ENCODE results near the gene AASS.

GRCh38 chr7:122143376-122143750 lies 686 bp downstream of the AASS start:
- no peak for TF ChIP-seq REST (IDR thresholded peaks at IDR 0.05)
- TF ChIP-seq EP300 (IDR thresholded peaks at IDR 0.05), result no peak
- TF ChIP-seq POLR2A (IDR thresholded peaks at IDR 0.05; ENCODE audit: low read length), result no peak
- no peak for TF ChIP-seq CTCF (IDR thresholded peaks at IDR 0.05)
- TF ChIP-seq RAD21 (conservative IDR thresholded peaks at IDR 0.05 in 1 of 2, IDR thresholded peaks at IDR 0.05 in 1 of 2), result no peak
- TF ChIP-seq POLR2AphosphoS2 (conservative IDR thresholded peaks at IDR 0.05; ENCODE audit: low read length), result no peak
- TF ChIP-seq MAFK (IDR thresholded peaks at IDR 0.05; ENCODE audit: partially characterized antibody), result no peak
- TF ChIP-seq MYC (IDR thresholded peaks at IDR 0.05; ENCODE audit: borderline replicate concordance, low read length), result no peak
- TF ChIP-seq JUN (IDR thresholded peaks at IDR 0.05), result no peak
- no peak for TF ChIP-seq BHLHE40 (IDR thresholded peaks at IDR 0.05; ENCODE audit: low read depth, low read length)

Data from A549 (cell line).